Stimulated activated CD4-positive, alpha-beta T cell treated with anti-CD3 and anti-CD28 coated beads, Interleukin-2, amount 100 ng/mL, for 48 hours (primary cell): ENCODE results near the gene ATOH1.
A peak's percentile ranks its signal among the peaks of the same experiment; 100 is the strongest.

Experiments used
- DNase-seq, 2 donors: peaks; one replicate each; pipeline ENCODE4 v3.0.0-alpha.2; 2020

The ATOH1 gene, protein sequence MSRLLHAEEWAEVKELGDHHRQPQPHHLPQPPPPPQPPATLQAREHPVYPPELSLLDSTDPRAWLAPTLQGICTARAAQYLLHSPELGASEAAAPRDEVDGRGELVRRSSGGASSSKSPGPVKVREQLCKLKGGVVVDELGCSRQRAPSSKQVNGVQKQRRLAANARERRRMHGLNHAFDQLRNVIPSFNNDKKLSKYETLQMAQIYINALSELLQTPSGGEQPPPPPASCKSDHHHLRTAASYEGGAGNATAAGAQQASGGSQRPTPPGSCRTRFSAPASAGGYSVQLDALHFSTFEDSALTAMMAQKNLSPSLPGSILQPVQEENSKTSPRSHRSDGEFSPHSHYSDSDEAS

DNA sequence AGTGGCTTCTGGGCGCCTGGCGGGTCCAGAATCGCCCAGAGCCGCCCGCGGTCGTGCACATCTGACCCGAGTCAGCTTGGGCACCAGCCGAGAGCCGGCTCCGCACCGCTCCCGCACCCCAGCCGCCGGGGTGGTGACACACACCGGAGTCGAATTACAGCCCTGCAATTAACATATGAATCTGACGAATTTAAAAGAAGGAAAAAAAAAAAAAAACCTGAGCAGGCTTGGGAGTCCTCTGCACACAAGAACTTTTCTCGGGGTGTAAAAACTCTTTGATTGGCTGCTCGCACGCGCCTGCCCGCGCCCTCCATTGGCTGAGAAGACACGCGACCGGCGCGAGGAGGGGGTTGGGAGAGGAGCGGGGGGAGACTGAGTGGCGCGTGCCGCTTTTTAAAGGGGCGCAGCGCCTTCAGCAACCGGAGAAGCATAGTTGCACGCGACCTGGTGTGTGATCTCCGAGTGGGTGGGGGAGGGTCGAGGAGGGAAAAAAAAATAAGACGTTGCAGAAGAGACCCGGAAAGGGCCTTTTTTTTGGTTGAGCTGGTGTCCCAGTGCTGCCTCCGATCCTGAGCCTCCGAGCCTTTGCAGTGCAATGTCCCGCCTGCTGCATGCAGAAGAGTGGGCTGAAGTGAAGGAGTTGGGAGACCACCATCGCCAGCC, at the start of gene ATOH1:
ATOH1 (plus strand) TSS at position 422 of the 663 bp plus-strand sequence; CDS start at position 596, 174 bp downstream.
- DNase-seq = no peak

DNA sequence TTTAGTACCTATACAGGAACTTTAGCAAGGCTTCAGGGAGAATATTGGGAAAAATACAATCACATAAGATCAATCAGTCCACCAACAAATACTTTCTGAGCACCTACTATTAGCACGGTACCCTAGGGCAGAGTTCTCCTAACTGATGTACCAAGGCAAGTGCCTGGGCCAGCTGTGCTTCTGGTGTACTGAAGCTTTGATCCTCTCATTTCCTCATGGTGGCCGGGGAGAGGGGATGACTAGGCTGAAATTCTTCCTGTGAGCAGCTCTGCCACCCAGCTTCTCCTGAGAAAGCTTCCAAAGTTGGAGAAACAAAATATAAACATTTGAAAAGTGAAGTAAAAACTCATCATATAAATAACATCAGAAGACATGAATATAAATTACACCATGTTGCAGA, 49.3 kb upstream of the ATOH1 start:
- DNase-seq = no peak

DNA sequence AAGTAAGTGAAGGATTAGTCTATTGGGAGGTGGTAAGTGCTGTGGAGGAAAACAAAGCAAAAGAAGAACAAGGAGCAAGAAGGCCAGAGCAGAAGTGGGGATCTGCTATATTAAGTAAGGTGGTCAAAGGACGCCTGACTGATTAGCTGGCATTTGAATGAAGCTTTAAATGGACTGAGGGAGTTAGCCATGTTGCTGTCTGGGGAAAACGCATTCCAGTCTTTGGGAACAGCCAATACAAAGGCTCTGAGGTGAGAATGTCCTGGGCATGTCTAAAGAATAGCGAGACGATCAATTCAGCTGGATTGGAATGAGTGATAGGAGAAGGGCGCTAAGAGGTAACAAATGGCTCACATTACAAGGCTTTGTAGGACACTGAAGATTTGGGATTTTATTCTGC, 48.5 kb upstream of the ATOH1 start:
- DNase-seq = no peak

DNA sequence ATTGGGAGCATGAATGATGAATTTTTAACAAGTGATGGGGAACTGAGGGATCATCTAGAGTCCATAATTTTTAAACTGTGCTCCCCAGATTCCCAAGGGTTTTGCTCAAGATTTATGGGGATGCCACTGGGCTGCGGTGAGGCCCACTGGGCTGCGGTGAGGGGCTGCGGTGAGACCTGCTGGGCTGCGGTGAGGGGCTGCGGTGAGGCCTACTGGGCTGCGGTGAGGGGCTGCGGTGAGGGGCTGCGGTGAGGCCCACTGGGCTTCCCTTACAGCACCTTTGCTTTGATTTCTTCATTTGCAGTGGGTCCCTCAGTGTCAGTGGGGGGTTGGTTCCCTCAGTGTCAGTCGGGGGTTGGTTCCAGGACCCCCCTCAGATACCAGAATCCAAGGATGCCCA, 47.4 kb upstream of the ATOH1 start:
- DNase-seq = no peak

DNA sequence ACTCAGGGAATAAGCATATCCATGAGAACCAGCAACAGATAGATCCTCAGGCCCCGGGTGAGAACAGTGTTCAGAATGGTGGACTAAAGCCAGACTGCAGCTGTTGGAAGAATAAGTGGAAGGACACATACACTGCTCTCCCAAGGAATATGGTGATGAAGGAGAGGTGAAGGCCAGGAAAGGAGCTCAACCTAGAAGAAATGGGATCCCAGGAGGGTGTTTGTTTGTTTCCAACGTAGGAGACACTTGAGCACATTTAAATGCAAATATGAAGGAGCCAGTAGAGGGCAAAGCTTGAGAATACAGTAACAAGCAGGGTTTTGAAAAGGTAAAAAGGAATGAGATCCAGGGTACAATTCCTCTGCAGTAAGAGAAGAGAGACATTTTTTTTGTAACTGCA, 42.4 kb upstream of the ATOH1 start:
- DNase-seq = no peak

DNA sequence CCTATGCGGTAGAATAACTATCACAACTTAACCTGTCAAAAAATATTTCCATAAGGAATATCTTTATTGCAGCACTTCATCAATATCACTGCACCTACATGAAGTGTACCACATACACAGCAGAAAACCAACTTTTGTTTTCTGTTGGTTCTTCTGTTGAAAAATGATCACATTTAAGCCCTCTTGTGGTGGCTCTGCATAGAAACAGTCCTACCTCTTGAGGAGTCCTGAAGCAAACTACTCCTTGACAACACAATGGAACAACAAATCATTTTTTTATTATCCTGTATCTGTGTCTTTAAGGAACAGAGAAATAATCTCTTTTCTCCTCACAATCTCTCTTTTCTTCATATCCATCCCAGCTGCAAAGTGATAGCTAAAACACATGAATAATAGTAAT, 39.8 kb upstream of the ATOH1 start:
- no peak for DNase-seq

DNA sequence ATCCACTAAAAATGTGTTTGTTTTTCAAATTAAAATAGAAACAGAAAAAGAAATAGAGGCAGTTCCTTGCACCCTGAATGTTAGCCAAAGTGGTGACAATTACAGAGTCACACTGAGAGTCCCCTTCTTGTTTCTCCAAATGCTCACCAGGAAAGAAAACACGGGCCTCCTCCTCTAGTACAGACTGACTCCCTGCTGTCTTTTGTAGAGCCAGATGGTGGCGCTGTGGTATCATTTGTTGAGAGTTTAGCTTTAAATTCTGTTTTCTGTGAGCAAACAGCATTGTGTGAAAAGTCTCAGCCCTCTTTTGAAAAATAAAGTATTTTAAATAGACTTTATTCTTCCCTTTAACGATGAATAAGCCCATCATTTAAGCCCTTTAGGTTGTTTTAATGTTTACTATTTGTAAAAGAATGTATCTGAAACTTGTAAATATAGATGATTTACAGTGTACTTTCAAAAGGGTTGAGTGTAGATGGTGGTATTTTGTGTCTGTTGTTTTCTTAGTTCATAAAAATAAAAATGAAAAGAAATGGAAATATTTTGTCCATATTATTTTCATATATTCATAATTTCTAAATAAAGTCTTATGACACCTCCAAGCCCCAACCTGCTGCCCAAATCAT, 36.9 kb upstream of the ATOH1 start:
- peak; percentile 7 to 12 for DNase-seq

DNA sequence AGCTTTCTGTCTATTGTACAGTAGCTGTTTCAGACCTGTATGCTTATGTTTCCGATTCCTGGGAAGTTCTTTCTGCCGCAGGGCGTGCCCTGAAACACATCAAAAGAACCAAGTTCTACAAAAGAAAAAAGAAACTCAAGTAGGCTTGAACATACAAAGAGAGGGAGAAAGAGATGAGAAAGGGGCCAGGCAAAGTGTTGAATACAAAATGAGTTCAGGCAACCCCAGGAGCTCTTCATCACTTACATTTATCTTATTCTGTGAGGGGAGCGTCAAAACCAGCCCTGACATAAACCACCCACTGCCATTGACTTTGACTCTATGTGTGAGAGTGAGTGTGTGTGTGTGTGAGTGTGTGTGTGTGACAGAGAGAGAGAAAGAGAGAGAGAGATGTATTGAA, 26.5 kb upstream of the ATOH1 start:
- DNase-seq = no peak

DNA sequence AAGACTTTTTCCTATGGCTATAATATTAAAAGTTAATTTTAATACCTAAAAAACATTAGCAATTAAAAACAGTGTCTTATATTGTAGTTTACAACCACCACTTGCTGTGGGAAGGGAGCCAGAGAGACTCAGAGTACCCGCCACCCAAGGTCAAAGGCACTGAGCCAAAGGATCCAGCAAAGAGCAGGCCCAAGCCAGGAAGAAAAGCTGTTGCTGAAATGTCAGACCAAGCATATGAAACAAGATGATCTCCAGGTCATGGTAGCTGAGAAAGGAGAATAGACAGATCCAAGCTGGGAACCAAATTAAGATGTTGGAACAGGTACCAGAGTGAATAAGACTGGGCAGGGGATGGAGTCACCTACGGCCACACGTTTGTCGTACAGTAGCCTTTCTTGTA, 18.8 kb upstream of the ATOH1 start:
- no peak for DNase-seq

DNA sequence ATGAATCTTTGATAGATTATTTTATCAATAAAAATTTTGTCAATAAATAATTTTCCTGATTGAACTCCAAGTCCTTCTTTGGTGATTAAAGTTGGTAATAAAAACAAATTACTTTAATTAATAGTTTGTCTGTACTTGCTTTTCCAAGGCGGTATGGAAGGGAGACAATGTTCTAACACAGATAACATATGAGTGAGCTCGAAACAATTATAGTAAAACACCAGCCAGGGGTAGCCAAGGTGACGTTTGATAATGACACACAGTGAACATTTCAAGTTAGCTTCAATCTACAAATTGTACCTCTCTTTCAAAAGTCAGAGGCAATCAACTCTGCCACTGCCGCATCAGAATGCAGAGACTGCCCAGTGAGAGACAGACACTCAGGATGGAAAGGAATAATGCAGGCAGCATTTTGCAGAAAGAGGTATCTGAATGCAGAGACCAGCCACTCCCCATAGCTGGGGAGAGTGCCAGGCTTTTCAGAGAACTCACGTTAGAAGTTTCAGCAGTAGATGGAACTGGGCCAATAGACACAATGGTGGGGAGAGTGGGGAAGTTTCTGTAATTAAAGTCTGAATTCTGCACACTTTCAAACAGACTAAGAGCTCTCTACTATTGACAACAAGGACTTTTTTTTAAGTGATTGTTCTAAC, 18.1 kb upstream of the ATOH1 start:
- no peak for DNase-seq

DNA sequence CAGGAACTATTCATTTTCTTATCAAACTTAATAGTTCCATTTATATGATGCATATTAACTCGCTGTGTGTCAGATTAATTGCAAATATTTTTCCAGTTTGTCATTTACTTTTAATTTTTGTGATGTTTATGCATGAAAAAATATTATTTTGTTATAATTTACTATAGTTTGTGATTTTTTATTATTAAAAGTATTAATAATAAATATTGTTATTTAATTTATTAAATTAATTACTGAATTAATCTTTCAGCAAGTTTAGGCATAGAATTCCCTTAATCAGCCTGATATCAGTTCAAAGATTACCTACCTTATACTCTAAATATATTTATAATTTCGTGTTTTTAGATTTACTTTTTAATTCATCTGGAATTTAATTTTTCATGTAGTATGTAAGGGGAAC, 15.5 kb upstream of the ATOH1 start:
- no peak for DNase-seq

DNA sequence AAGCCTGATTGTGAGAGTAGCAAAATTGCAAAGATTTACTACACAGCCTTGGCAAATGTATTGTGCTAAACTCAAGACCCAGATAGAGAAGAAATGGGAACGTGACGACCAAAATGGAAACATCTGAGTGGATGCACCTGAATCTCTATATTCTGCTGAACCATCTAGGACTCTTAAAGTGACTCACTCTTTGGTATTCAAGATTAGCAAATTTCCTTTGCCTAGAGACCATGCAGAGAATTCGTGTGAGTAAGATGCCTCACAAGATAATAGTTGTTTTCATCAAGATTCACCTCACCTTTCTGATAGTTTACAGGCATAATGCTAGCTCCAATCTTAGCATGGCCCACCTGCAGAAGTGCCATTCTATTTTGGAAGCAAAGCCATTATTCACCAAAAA, 14.4 kb upstream of the ATOH1 start:
- no peak for DNase-seq

DNA sequence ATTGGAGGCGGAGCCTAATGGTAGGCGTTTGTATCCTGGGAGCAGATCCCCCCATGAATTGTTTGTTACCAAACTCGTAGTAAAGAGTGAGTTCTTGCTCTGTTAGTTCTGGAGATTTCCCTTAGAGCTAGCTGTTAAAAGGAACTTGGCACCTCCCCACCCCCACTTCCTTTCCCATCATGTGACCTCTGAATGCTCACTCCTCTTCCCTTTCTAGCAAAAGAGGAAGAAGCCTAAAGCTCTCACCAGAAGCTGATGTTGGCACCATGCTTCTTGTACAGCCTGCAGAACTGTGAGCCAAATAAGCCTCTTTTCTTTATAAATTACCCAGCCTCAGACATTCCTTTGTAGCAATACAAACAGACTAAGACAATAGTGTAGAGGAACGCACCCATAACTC, 13.8 kb upstream of the ATOH1 start:
- no peak for DNase-seq

DNA sequence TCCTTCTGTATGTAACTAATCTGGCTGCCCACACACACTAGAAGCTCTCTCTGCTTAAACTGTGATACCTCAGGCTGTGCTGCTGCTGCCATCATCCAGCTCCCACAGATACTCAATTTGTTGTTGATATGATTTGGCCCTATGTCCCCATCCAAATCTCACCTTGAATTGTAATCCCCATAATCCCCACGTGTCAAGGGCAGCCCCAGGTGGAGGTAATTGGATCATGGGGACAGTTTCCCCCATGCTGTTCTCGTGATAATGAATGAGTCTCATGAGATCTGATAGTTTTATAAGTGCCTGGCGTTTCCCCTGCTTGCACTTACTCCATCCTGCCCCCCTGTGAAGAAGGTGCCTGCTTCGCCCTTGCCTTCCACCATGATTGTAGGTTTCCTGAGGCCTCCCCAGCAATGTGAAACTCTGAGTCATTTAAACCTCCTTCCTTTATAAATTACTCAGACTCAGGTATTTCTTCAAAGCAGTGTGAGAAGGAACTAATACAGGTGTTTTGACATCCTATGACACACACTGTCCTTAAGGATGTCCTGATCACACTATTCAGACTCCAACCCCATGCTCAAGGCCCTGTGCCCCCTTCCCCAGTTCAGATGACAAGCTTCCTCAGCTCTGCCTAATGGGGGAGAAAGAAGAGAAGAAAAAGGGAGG, 2.9 kb upstream of the ATOH1 start:
- no peak for DNase-seq

DNA sequence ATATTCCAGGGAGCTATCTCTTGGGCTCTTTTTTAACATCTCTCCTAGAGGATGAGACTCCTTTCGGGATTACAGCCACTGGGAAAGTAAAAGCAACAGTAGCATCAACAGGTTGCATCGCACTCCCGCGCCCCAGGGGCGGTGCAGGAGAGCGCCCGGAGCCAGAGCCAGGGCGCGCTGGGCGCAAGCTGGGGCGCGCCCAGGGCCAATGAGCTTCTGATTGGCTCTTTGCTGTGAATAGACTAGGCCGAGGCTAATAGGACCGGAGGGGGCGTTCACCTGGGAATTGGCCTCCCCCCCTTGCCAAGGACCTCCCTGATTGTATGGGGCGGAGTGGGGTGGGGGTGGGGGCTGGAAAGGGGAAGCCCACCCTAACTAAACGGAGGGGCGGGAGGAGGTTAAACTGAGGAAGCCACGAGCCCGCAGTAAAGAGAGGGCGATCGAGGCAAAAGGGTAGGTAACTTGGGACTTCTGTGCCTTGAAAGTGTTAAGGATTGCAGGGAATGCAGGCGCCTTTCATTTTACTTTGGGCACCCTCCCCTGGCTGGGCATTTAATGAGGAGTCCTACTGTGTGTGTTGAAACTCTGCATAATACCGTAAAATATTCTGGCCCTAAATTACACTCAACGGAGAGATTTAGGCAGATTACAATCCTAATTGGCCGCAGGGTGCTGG, 1.1 kb upstream of the ATOH1 start:
- DNase-seq = no peak

DNA sequence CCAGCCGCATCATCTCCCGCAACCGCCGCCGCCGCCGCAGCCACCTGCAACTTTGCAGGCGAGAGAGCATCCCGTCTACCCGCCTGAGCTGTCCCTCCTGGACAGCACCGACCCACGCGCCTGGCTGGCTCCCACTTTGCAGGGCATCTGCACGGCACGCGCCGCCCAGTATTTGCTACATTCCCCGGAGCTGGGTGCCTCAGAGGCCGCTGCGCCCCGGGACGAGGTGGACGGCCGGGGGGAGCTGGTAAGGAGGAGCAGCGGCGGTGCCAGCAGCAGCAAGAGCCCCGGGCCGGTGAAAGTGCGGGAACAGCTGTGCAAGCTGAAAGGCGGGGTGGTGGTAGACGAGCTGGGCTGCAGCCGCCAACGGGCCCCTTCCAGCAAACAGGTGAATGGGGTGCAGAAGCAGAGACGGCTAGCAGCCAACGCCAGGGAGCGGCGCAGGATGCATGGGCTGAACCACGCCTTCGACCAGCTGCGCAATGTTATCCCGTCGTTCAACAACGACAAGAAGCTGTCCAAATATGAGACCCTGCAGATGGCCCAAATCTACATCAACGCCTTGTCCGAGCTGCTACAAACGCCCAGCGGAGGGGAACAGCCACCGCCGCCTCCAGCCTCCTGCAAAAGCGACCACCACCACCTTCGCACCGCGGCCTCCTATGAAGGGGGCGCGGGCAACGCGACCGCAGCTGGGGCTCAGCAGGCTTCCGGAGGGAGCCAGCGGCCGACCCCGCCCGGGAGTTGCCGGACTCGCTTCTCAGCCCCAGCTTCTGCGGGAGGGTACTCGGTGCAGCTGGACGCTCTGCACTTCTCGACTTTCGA, 654 bp downstream of the ATOH1 start:
- no peak for DNase-seq

DNA sequence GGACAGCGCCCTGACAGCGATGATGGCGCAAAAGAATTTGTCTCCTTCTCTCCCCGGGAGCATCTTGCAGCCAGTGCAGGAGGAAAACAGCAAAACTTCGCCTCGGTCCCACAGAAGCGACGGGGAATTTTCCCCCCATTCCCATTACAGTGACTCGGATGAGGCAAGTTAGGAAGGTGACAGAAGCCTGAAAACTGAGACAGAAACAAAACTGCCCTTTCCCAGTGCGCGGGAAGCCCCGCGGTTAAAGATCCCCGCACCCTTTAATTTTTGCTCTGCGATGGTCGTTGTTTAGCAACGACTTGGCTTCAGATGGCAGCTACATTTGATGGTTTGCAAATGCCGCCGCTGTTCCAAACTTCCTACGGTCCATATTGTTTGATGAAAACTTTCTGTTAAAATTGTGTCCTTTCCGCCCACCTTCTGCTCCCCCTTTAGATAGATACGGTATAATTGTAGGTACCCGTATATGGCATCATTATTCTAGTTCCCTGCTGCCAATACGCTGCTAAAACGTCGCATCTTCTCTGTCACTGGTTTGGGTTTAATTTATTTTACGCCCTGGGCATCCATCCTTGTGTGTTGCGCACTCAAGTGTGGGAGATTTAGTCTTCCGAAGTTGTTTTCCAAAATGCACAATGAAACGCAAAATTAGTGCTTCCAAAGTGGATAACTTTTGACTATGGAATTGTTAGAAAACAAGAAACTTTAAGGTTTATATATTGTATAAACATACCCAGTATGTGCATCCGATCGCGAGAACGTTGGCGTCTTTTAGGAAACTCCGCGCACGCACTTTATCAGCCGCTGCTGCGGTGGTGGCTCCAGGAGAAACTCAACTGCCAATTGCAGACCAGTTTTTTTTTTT, 1.5 kb downstream of the ATOH1 start:
- DNase-seq = no peak

DNA sequence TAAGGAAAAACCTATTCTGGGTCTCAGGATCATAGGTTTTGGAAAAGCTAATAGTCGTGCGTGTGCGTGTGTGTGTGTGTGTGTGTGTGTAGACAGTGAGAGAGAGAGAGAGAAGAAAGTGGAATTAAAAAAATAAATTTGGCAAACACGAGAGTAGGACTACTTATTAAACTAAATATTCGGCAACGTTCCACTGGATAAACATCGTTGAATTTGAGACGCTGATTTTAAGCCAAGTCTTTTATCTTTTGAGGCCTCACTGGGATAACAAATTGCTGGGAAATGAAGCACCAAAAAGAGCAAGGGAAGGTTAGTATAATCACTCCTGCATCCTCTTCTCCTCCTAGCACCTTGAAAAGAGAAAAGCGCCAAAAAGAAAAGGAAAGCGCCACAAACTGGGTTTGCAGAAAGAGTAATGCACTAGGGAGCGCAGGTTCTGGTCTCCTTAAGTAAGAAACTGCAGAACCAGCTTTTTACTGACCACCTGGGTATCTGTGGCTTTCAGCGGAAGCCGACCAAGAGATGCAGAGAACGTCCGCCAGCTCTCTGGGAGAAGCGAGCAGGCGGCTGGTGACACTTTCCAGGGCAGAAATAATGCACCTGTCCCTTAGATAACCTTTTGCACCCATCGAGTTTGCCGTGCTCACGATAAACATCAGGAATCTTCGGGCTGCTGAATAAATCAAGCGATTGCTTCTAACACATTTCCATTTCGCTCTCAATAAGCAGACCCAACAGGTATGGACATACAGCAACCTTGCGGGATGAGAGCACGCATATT, 3.4 kb downstream of the ATOH1 start:
- DNase-seq = no peak

DNA sequence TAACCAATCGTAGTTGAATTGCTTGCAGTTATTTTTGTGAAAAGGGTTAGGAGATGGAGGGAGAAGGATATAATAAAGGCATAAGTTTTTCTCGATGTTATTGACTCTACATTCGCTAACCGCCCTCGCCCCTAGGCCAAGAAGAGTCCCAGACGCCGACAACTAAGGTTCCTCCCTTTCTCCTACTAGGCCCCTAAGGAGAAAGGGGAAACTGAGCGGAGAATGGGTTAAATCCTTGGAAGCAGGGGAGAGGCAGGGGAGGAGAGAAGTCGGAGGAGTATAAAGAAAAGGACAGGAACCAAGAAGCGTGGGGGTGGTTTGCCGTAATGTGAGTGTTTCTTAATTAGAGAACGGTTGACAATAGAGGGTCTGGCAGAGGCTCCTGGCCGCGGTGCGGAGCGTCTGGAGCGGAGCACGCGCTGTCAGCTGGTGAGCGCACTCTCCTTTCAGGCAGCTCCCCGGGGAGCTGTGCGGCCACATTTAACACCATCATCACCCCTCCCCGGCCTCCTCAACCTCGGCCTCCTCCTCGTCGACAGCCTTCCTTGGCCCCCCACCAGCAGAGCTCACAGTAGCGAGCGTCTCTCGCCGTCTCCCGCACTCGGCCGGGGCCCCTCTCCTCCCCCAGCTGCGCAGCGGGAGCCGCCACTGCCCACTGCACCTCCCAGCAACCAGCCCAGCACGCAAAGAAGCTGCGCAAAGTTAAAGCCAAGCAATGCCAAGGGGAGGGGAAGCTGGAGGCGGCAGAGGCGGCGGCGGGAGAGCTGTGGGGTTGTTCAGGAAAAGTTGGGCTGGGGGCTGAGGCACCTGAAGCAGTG, 5.9 kb downstream of the ATOH1 start:
- no peak for DNase-seq
